ENCODE measurements around the gene UBAP2. TPM values are rescaled to one million over a fixed set of nuclear protein-coding genes. Genes with fewer than 3 reads are reported as not detected.

The UBAP2 gene
- total RNA-seq, 2 experiments from 2014 or later, result 24.7 to 26.5 TPM

- peaks cover 61% of the 10 kb centered on the region for H3K36me3 ChIP-seq (ENCODE audit: insufficient read depth, low read length)
- H3K9me3 ChIP-seq (ENCODE audit: control insufficient read depth in 1 of 2, insufficient read depth in 1 of 2, low read length in 2 of 2), result no peaks in the 10 kb centered on the region
- no peak for TF ChIP-seq CTCF (IDR thresholded peaks at IDR 0.05)
- Mint-ChIP-seq H3K27ac (no peak overlapping the region), H3K27me3 (no peaks in the 10 kb centered on the region), H3K4me1 (ENCODE audit: low read depth) (no peaks in the 10 kb centered on the region), H3K9me3 (no peaks in the 10 kb centered on the region), H3K4me3 (no peak overlapping the region), H3K36me3 (ENCODE audit: low read depth) (peaks cover 87% of the 10 kb centered on the region)
- ATAC-seq (ENCODE audit: poor library complexity) (no peak), DNase-seq (no peak)
- no peak overlapping the region for H3K27ac ChIP-seq (ENCODE audit: low read depth in 1 of 2, low read length in 2 of 2)
- POLR2A ChIA-PET, result no interaction called here
- H3K4me1 ChIP-seq (ENCODE audit: insufficient read depth, low read length), result no peaks in the 10 kb centered on the region
- intact Hi-C loops (cut with DNase I, micrococcal nuclease), result no loop called here
- H3K27me3 ChIP-seq (ENCODE audit: control insufficient read depth in 1 of 2, insufficient read depth in 2 of 2, low read length in 2 of 2), result no peaks in the 10 kb centered on the region
- CTCF ChIA-PET, result no interaction called here
- H3K4me3 ChIP-seq (ENCODE audit: low read length), result no peak overlapping the region
Observed at GRCh38 chr9:33943389-33943788, 105.3 kb downstream of the UBAP2 start.

- Mint-ChIP-seq H3K9me3 (no peaks in the 10 kb centered on the region), H3K36me3 (ENCODE audit: low read depth) (peaks cover 79% of the 10 kb centered on the region), H3K4me3 (no peak overlapping the region), H3K4me1 (ENCODE audit: low read depth) (no peaks in the 10 kb centered on the region), H3K27ac (no peak overlapping the region), H3K27me3 (no peaks in the 10 kb centered on the region)
- TF ChIP-seq CTCF (IDR thresholded peaks at IDR 0.05), result no peak
- intact Hi-C loops (cut with DNase I, micrococcal nuclease), result no loop called here
- Histone ChIP-seq H3K9me3 (ENCODE audit: control insufficient read depth in 1 of 2, insufficient read depth in 1 of 2, low read length in 2 of 2) (no peaks in the 10 kb centered on the region), H3K36me3 (ENCODE audit: insufficient read depth, low read length) (peaks cover 59% of the 10 kb centered on the region), H3K27ac (ENCODE audit: low read depth in 1 of 2, low read length in 2 of 2) (no peak overlapping the region), H3K4me3 (ENCODE audit: low read length) (no peak overlapping the region), H3K4me1 (ENCODE audit: insufficient read depth, low read length) (no peaks in the 10 kb centered on the region), H3K27me3 (ENCODE audit: control insufficient read depth in 1 of 2, insufficient read depth in 2 of 2, low read length in 2 of 2) (no peaks in the 10 kb centered on the region)
- ATAC-seq (ENCODE audit: poor library complexity) (no peak), DNase-seq (no peak)
- CTCF ChIA-PET, result no interaction called here
- POLR2A ChIA-PET, result no interaction called here
Observed at GRCh38 chr9:33942471-33943083, 106.1 kb downstream of the UBAP2 start.

DNA sequence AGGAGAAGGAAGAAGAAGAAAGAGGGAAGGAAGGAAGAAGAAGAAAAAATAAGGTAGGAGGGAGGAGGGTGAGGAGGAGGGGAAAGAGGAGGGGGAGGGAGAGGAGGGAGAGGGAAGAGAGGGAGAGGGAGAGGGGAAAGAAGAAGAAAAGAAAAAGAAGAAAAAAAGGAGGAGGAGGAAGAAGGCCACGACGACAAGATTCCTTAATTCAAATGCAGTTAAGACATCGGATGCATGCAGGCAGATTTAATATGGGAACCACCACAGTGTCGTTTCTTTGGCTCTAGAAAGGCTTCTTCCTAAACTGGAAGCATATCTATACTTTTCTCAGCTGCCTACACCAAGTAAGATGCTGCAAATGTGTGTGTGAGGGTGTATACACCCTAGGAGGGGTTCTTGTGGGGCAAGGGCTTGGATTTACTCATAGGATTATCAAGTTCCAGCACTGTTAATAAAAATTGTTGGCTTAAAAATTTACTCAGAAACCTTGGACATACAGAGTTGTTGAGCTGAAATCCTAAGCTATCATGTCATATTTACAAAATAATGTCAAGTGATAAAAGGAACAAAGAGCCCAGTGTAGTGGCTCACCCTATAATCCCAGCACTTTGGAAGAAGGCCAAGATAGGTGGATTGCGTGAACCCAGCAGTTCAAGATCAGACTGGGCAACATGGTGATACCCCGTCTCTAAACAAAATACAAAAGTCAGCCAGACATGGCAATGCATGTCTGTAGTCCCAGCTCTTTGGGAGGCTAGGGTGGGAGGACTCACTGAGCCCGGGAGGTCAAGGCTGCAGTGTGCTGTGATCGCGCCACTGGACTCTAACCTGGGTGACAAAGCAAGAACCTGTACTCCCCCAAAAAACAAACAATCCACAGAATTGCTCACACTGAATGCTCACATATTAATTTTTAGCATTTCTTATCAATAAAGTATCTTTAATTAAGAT is 108.5 kb downstream of the UBAP2 start:
- Mint-ChIP-seq H3K27ac (no peak overlapping the region), H3K4me3 (no peak overlapping the region), H3K27me3 (no peaks in the 10 kb centered on the region), H3K4me1 (ENCODE audit: low read depth) (no peaks in the 10 kb centered on the region), H3K36me3 (ENCODE audit: low read depth) (peaks cover 74% of the 10 kb centered on the region), H3K9me3 (no peaks in the 10 kb centered on the region)
- peaks cover 59% of the 10 kb centered on the region for H3K36me3 ChIP-seq (ENCODE audit: insufficient read depth, low read length)
- CTCF ChIA-PET, result no interaction called here
- DNase-seq (no peak), ATAC-seq (ENCODE audit: poor library complexity) (no peak)
- H3K27ac ChIP-seq (ENCODE audit: low read depth in 1 of 2, low read length in 2 of 2), result no peak overlapping the region
- H3K4me1 ChIP-seq (ENCODE audit: insufficient read depth, low read length), result no peaks in the 10 kb centered on the region
- intact Hi-C loops (cut with DNase I, micrococcal nuclease), result no loop called here
- H3K4me3 ChIP-seq (ENCODE audit: low read length), result no peak overlapping the region
- no peaks in the 10 kb centered on the region for H3K9me3 ChIP-seq (ENCODE audit: control insufficient read depth in 1 of 2, insufficient read depth in 1 of 2, low read length in 2 of 2)
- POLR2A ChIA-PET, result no interaction called here
- H3K27me3 ChIP-seq (ENCODE audit: control insufficient read depth in 1 of 2, insufficient read depth in 2 of 2, low read length in 2 of 2), result no peaks in the 10 kb centered on the region
- TF ChIP-seq CTCF (IDR thresholded peaks at IDR 0.05), result no peak
